MCF 10A (cell line): ENCODE measurements around the gene DGKI. TPM values are rescaled to one million over a fixed set of nuclear protein-coding genes. Genes with fewer than 3 reads are reported as not detected.

Experiments used
- BruUV-seq: library from RNA; stranded (reverse); fragments of 400-500 nt; replicated peaks from 2 replicates; lab custom pipeline; 2021; lab: Mats Ljungman, UMichigan
- CTCF ChIA-PET: fragments of 300-600 bp; sonication (Branson Sonifier 250); formaldehyde crosslinking; extraction: SDS; loops from one replicate; lab custom pipeline; 2021; ENCODE audit warnings: antibody characterized with exemption, inconsistent platforms; lab: Yijun Ruan, JAX
- POLR2A ChIA-PET: fragments of 300-600, 350-650 bp; sonication (Branson Sonifier 250); formaldehyde crosslinking; extraction: SDS; loops from one replicate; lab custom pipeline; 2020; ENCODE audit warnings: antibody characterized with exemption, inconsistent platforms; lab: Yijun Ruan, JAX
- DNase-seq: peaks from one replicate; pipeline ENCODE4 v3.0.0-alpha.2; 2018; ENCODE audit not compliant: unreplicated experiment
- H3K27ac Mint-ChIP-seq: one replicate; pipeline ENCODE4 v1.8.0; 2022; ENCODE audit warnings: mild to moderate bottlenecking, low read depth, mixed read lengths; ENCODE audit not compliant: unreplicated experiment
- H3K27me3 Mint-ChIP-seq: one replicate; pipeline ENCODE4 v1.8.0; 2022; ENCODE audit warnings: mixed read lengths; ENCODE audit not compliant: insufficient read depth, unreplicated experiment
- H3K36me3 Mint-ChIP-seq: one replicate; pipeline ENCODE4 v1.8.0; 2022; ENCODE audit warnings: mild to moderate bottlenecking, moderate library complexity, mixed read lengths; ENCODE audit not compliant: insufficient read depth, unreplicated experiment
- H3K4me1 Mint-ChIP-seq: one replicate; pipeline ENCODE4 v1.8.0; 2022; ENCODE audit warnings: mixed read lengths; ENCODE audit not compliant: insufficient read depth, unreplicated experiment
- H3K4me3 Mint-ChIP-seq: one replicate; pipeline ENCODE4 v1.8.0; 2022; ENCODE audit warnings: mild to moderate bottlenecking, moderate library complexity, mixed read lengths; ENCODE audit not compliant: unreplicated experiment
- H3K9me3 Mint-ChIP-seq: one replicate; pipeline ENCODE4 v1.8.0; 2022; ENCODE audit warnings: mixed read lengths; ENCODE audit not compliant: unreplicated experiment
- CTCF ChIP-seq: fragments of 200-600 bp; IDR thresholded peaks from one replicate; pipeline ENCODE4 v1.8.0; 2022; ENCODE audit warnings: antibody characterized with exemption, mild to moderate bottlenecking; ENCODE audit not compliant: unreplicated experiment
- intact Hi-C: fragments of 100-400 bp; cut with micrococcal nuclease; formaldehyde crosslinking; loops from 2 replicates; pipeline ENCODE4 v1.14.1; 2022
- total RNA-seq: library from RNA; stranded (reverse); gene quantifications from 2 replicates; pipeline ENCODE4 v1.2.3, GENCODE V29; 2022

DGKI gene
- total RNA-seq, 1 experiment from 2014 or later, result 1.4 TPM

- no peaks in the 10 kb centered on the region for H3K4me1 Mint-ChIP-seq
- intact Hi-C loops, result no loop called here
- H3K9me3 Mint-ChIP-seq, result no peaks in the 10 kb centered on the region
- no TSS peak for BruUV-seq
- no peak for DNase-seq
- TF ChIP-seq CTCF, result no peak
- ChIA-PET CTCF (interaction anchor here (1.0 to 2.0 kb wide), 2 partner anchors 11 to 182 kb away, joined by 4 to 10 read pairs; no protein-coding TSS in a partner anchor), POLR2A (interaction anchor here (0.6 kb wide), 1 partner anchor 54 kb away, joined by 3 read pairs; no protein-coding TSS in a partner anchor)
- H3K27ac Mint-ChIP-seq, result no peak overlapping the region
- H3K4me3 Mint-ChIP-seq, result no peak overlapping the region
- peaks cover 6% of the 10 kb centered on the region for H3K36me3 Mint-ChIP-seq
- H3K27me3 Mint-ChIP-seq, result no peaks in the 10 kb centered on the region
Observed at GRCh38 chr7:137838706-137839315, 8.0 kb downstream of the DGKI start.

- intact Hi-C loops, result no loop called here
- CTCF ChIA-PET, result interaction anchor here (0.6 to 2.8 kb wide), 5 partner anchors 14 to 180 kb away, joined by 3 to 16 read pairs (median 5); no protein-coding TSS in a partner anchor
- DNase-seq, result no peak
- no peaks in the 10 kb centered on the region for H3K4me1 Mint-ChIP-seq
- no peaks in the 10 kb centered on the region for H3K9me3 Mint-ChIP-seq
- POLR2A ChIA-PET, result interaction anchor here (0.6 to 1.2 kb wide), 2 partner anchors 34 to 1181 kb away, joined by 3 read pairs; no protein-coding TSS in a partner anchor
- TF ChIP-seq CTCF, result no peak
- no peak overlapping the region for H3K4me3 Mint-ChIP-seq
- no peak overlapping the region for H3K27ac Mint-ChIP-seq
- H3K27me3 Mint-ChIP-seq, result no peaks in the 10 kb centered on the region
- H3K36me3 Mint-ChIP-seq, result peaks cover 6% of the 10 kb centered on the region
- no TSS peak for BruUV-seq
Observed at GRCh38 chr7:137836541-137836940, 10.2 kb downstream of the DGKI start.

GRCh38 chr7:137836113-137836509 is 10.7 kb downstream of the DGKI start:
- POLR2A ChIA-PET, result interaction anchor here (1.2 kb wide), 1 partner anchor 34 kb away, joined by 3 read pairs; no protein-coding TSS in a partner anchor
- BruUV-seq, result no TSS peak
- DNase-seq, result no peak
- peaks cover 6% of the 10 kb centered on the region for H3K36me3 Mint-ChIP-seq
- H3K9me3 Mint-ChIP-seq, result no peaks in the 10 kb centered on the region
- H3K4me1 Mint-ChIP-seq, result no peaks in the 10 kb centered on the region
- CTCF ChIA-PET, result interaction anchor here (0.9 to 2.8 kb wide), 3 partner anchors 14 to 180 kb away, joined by 4 to 16 read pairs (median 6); no protein-coding TSS in a partner anchor
- TF ChIP-seq CTCF, result no peak
- no peaks in the 10 kb centered on the region for H3K27me3 Mint-ChIP-seq
- H3K27ac Mint-ChIP-seq, result no peak overlapping the region
- no peak overlapping the region for H3K4me3 Mint-ChIP-seq
- intact Hi-C loops, result no loop called here

- no peak for TF ChIP-seq CTCF
Observed at GRCh38 chr7:137835486-137836112, 11.2 kb downstream of the DGKI start.

More at GRCh38 chr7:137835486-137836112, 11.2 kb downstream of the DGKI start:
- Mint-ChIP-seq H3K27ac (no peak overlapping the region), H3K9me3 (no peaks in the 10 kb centered on the region), H3K27me3 (no peaks in the 10 kb centered on the region), H3K4me1 (no peaks in the 10 kb centered on the region), H3K36me3 (peaks cover 6% of the 10 kb centered on the region), H3K4me3 (no peak overlapping the region)
- intact Hi-C loops, result no loop called here
- POLR2A ChIA-PET, result no interaction called here
- BruUV-seq, result no TSS peak
- DNase-seq, result no peak
- CTCF ChIA-PET, result interaction anchor here (0.6 to 2.8 kb wide), 4 partner anchors 13 to 209 kb away, joined by 3 to 16 read pairs (median 5); no protein-coding TSS in a partner anchor
